K562 treated with DMSO at 1 percent for 12 hours (cell line): ENCODE results near the gene NAPB. TPM values are rescaled to one million over a fixed set of nuclear protein-coding genes. Genes with fewer than 3 reads are reported as not detected.

Experiments used
- total RNA-seq: library from RNA; unstranded; fragments of 300-600 nt; gene quantifications from 2 replicates; pipeline ENCODE4 v1.2.3, GENCODE V29; 2022; ENCODE audit not compliant: insufficient read depth

NAPB gene
- 0.75 and 3.5 TPM in 2 replicates for total RNA-seq

GRCh38 chr20:23420943-23421931 lies at the start of gene NAPB:
NAPB (minus strand) TSS chr20:23421488; CDS start chr20:23421402, 86 bp downstream.

GRCh38 chr20:23452776-23453175 lies 31.5 kb upstream of the NAPB start, which contains the start of gene CST11:
CST11 (minus strand) TSS chr20:23452876; CDS start chr20:23452811, 65 bp downstream.

GRCh38 chr20:23361476-23362391 lies 59.6 kb downstream of the NAPB start, which contains the start of gene GZF1:
GZF1 (plus strand) TSS chr20:23362182; CDS start chr20:23364384, 2,202 bp downstream.

GRCh38 chr20:23350196-23350903 lies 70.9 kb downstream of the NAPB start, which contains the start of gene NXT1:
NXT1 (plus strand) TSS chr20:23350791; CDS start chr20:23354042, 3,251 bp downstream.

Other genes starting within 250 kb of the NAPB start
- gene NXT1, start 70.7 kb downstream of the NAPB start, total RNA-seq = 25.4 and 27.8 TPM in 2 replicates
- gene GZF1, start 59.3 kb downstream of the NAPB start, total RNA-seq = 6.3 and 10.9 TPM in 2 replicates
- not detected in 2 replicates for gene CSTL1, start 18.2 kb upstream of the NAPB start, total RNA-seq
- gene CST11, start 31.4 kb upstream of the NAPB start, total RNA-seq = not detected in 2 replicates
- gene CST8, start 69.6 kb upstream of the NAPB start, total RNA-seq = not detected in 2 replicates
- not detected in 2 replicates for gene CST9L, start 147.0 kb upstream of the NAPB start, total RNA-seq
- not detected in 2 replicates for gene CST9, start 184.4 kb upstream of the NAPB start, total RNA-seq
- gene CST3, start 216.5 kb upstream of the NAPB start, total RNA-seq = 316 and 413 TPM in 2 replicates